Testis (tissue), 2 donors: ENCODE measurements around the gene HK2.

Experiments used
- POLR2A ChIP-seq: fragments of 450-650 bp; IDR thresholded peaks from one replicate; pipeline ENCODE4 v1.6.1; 2017; ENCODE audit warnings: antibody characterized with exemption, mild to moderate bottlenecking, moderate library complexity
- TF ChIP-seq, protein P1 (sequence below), 3 experiments: fragments of 450-650 bp in 2 of 3; fragments of 200-600 bp in 1 of 3; sonication (generic) in 1 of 3; IDR thresholded peaks; one replicate each; pipeline ENCODE4 v1.5.1; 2016 to 2019; ENCODE audit warnings: antibody characterized with exemption in 3 of 3, mild to moderate bottlenecking in 2 of 3, moderate library complexity in 1 of 3

DNA sequence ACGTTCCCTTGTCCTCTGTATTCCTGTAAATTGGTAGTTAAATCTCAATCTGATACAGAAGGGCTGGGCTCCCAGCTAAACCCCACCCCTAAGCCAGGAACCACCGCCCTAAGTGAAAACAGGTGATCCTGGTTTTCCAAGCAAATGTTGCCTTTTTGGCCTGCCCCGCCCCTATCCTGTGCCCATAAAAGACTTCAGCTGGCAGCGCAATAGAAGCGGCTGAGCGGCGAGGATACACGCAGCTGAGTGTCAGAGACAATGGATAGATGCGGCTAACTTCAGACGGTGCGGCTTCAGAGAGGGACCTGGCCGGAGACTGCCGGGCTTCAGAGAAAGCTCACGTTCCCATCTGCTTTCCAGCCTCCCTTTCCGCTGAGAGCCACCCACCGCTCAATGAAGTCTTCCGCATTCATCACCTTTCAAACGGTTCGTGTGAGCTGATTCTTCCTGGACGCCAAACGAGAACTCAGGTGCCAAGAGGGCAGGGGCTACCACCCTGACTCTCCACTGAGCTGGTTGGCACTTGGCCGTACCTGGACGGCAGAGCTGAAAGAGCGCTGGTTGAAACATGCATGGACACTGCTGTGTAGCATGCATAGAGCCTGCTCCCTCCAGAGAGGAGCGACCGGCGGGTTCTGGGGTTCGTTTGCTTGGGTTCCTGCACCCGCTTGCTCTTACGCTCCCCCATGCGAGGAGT, 75.0 kb downstream of the HK2 start:
- TF ChIP-seq, protein P1, sequence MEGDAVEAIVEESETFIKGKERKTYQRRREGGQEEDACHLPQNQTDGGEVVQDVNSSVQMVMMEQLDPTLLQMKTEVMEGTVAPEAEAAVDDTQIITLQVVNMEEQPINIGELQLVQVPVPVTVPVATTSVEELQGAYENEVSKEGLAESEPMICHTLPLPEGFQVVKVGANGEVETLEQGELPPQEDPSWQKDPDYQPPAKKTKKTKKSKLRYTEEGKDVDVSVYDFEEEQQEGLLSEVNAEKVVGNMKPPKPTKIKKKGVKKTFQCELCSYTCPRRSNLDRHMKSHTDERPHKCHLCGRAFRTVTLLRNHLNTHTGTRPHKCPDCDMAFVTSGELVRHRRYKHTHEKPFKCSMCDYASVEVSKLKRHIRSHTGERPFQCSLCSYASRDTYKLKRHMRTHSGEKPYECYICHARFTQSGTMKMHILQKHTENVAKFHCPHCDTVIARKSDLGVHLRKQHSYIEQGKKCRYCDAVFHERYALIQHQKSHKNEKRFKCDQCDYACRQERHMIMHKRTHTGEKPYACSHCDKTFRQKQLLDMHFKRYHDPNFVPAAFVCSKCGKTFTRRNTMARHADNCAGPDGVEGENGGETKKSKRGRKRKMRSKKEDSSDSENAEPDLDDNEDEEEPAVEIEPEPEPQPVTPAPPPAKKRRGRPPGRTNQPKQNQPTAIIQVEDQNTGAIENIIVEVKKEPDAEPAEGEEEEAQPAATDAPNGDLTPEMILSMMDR (IDR thresholded peaks at IDR 0.05): no peak
- no peak for TF ChIP-seq POLR2A
